GM21717 (cell line): ENCODE measurements around the gene EPHA7.

Experiments
- ATAC-seq: cut with Tn5 transposase; IDR thresholded peaks from one replicate; pipeline ENCODE4 v1.9.1; 2021; ENCODE audit warnings: mild to moderate bottlenecking, moderate library complexity; ENCODE audit not compliant: unreplicated experiment

EPHA7 gene

GRCh38 chr6:93393554-93394074, 25.7 kb downstream of the EPHA7 start:
- ATAC-seq, result no peak

DNA sequence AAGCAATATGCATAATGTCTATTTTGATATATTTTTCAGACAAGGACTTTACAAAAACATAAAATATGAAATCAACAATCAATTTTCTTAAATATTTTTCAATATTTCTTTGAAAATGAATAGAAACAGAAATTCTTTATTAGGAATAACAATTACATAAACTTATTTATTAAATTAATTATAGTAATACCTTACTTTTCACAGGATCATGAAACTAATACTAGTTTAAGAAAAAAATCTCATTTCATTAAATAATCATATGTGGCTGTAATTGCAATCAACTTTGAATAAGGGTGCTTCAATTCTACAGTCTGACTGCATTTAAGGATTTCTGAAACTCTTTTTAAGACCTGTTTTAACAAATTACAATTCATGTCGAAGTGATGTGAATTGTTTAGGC, 26.6 kb downstream of the EPHA7 start:
- ATAC-seq, result no peak

DNA sequence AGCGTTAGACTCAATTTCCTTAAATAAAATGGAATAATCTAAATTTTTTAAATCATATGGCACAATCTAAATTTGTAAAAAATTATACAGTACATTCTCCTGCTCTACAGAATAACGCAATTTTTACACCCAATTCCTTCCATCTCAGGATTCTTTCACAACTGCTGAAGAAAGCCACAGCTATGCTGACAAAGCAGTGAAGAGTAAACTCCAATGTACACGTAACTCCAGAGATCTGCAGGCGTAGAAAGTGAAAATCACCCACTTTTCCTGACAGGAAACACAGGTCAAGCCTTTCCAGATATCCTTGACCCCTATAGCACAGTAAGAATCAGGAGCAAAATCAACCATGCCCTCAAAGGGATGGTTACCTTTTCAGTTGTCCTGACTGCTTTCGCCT, 27.4 kb downstream of the EPHA7 start:
- no peak for ATAC-seq

- no peak for ATAC-seq
Observed at GRCh38 chr6:93389192-93389591, 30.2 kb downstream of the EPHA7 start.

DNA sequence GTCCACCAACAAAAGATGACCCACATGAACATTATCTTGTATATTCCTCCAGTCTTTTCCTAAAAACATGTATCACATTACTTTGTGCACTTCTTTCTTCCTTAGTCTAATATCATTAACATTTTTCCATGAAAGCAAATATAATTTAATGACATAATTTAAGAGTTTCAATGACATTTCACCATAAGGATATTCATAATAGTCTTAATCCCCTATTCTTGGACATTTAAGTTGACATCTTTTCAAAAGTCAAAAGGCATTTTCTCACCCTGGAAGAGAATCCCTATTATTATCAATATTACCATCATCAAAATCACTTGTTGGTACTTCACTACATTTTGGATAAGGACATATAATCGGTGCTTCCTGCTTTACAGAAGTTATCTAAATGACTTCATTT, 31.3 kb downstream of the EPHA7 start:
- ATAC-seq, result no peak

- no peak for ATAC-seq
Observed at GRCh38 chr6:93376026-93376540, 43.3 kb downstream of the EPHA7 start.

DNA sequence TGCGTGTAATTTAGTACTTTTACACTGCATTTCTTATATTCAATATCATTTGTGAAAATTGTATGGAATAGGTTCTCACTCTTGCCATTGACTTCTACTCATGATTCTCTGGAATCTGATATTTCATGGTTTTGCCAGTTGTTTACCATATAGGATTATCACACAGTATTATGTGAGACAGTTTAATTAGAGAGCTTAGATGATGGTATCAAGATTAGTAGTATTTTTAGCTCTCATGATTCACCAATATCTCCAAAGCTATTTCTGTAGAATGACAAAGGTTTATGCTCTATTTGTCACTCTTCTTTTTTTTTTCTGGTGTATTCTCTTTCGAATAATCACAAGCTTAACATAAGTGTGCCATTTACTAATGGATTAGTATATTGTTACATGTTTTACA, 45.9 kb downstream of the EPHA7 start:
- ATAC-seq, result no peak

GRCh38 chr6:93371756-93372155, 47.6 kb downstream of the EPHA7 start:
- no peak for ATAC-seq

GRCh38 chr6:93369586-93370134, 49.7 kb downstream of the EPHA7 start:
- ATAC-seq, result no peak

- ATAC-seq, result no peak
Observed at GRCh38 chr6:93366506-93366905, 52.9 kb downstream of the EPHA7 start.

GRCh38 chr6:93365445-93365844, 53.9 kb downstream of the EPHA7 start:
- ATAC-seq, result no peak

DNA sequence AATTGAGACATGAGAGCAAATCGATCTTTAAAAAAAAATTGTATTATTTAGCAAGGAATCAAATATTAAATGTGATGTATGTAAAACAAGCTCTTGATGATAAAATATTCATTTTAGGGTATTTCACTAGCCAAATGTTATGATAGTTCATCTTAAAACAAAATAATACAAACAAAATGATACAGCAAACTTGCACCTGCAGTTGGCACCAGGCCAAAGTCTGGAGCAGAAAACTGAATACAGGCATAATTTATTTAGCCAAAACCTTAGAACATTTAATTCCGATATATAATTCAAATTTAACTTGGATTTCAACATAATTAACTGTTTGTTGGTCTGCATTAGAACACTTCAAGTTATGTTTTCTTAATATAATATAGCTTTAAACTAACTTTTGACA, 60.9 kb downstream of the EPHA7 start:
- no peak for ATAC-seq

DNA sequence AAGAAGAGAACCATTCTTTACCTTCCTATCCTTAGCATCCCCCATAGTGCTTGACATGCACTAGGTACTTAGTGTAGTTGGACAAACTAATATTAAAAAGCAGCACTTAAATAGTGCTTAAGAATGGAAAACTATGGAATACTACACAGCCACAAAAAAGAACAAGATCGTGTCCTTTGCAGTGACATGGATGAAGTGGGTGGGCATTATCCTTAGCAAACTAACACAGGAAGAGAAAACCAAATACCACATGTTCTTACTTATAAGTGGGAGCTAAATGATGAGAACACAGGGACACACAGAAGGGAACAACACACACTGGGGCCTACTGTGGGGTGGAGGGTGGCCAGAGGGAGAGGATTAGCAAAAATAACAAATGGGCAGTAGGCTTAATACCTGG, 66.8 kb downstream of the EPHA7 start:
- no peak for ATAC-seq

GRCh38 chr6:93351222-93351621, 68.1 kb downstream of the EPHA7 start:
- no peak for ATAC-seq

GRCh38 chr6:93350774-93351173, 68.6 kb downstream of the EPHA7 start:
- ATAC-seq, result no peak

DNA sequence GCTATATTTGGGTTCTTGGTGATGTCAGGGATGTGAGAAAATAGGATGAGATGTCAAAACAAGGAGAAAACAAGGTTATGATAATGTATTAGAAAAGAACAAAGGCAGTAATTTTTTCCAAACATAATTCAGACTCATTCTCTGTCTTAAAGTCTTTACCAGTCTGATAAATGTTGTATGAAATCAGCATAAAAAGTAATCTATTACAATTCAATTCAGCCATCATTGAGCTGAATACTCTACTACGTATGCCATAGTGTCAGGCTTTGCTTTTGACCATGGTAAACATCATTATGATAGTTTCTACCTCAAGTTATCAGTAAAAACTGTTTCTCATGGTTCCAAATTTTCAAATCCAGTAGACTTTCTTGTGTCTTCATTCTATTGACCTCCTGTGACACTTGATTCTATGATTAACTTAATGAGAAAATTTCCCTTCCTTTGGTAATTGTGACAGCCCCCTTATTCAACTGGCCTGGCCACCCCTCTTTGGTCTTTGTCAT, 75.0 kb downstream of the EPHA7 start:
- ATAC-seq, result no peak

DNA sequence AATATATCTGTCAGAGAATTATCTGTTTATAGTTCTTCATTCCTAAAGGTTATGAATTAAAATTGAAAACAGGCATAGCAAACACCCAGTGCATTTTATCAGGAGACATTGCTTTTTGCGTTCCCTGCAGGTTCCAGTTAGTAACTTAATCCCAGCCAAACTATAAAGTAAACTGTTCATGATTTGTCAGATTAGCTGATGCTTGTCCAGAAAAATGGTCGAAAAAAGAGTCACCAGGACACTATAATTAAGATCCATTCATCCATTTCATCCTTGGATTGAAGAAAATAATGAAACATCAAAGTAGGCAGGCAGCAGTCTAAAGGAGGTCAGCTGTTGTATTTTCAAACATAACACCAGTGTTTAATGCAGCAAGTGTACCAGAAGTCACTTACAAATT, 75.9 kb downstream of the EPHA7 start:
- ATAC-seq, result no peak

- no peak for ATAC-seq
Observed at GRCh38 chr6:93341900-93342613, 77.3 kb downstream of the EPHA7 start.

GRCh38 chr6:93337772-93338394, 81.5 kb downstream of the EPHA7 start:
- ATAC-seq, result no peak

GRCh38 chr6:93337014-93337413, 82.3 kb downstream of the EPHA7 start:
- no peak for ATAC-seq

DNA sequence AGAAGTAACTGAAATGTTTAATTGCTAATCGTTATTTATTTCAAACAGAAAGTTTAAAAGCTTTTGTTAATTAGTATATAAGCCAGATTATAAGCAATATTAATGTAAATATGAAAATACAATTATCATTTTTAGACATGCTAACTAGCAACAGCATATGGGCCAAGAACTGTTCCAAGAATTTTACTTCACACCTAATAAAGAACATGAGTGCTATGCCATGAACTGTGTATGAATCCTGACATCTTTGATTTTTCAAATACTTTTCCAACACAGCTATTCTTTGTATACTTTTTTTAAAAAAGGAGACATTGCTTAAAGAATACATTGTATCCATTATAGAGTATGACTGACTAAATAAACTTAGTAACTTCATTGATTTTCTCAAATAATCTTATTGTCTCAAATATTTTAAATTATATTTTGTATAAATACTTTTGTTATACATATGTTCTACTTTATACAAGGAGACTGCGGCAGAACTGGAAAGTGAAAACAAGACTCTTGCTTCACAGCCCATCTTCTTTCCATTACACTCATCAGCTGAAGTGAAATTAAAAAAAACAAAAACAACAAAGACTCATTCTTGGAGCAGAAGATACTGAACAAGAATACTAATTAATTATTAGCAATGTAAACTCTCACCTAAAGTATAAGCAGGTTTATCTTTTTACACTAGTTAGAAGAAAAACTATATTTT, 89.9 kb downstream of the EPHA7 start:
- ATAC-seq, result no peak
